GM18499 (cell line): ENCODE data around the gene PAN3.
"Not testable (repeated sequence)": the region's sequence is repeated elsewhere in the genome, so short reads cannot be mapped to it uniquely, and the experiment has no call there.

Source experiments
- ATAC-seq: cut with Tn5 transposase; IDR thresholded peaks from one replicate; pipeline ENCODE4 v1.9.1; 2021; ENCODE audit warnings: moderate number of reproducible peaks; ENCODE audit not compliant: insufficient read depth, unreplicated experiment

Gene PAN3

DNA sequence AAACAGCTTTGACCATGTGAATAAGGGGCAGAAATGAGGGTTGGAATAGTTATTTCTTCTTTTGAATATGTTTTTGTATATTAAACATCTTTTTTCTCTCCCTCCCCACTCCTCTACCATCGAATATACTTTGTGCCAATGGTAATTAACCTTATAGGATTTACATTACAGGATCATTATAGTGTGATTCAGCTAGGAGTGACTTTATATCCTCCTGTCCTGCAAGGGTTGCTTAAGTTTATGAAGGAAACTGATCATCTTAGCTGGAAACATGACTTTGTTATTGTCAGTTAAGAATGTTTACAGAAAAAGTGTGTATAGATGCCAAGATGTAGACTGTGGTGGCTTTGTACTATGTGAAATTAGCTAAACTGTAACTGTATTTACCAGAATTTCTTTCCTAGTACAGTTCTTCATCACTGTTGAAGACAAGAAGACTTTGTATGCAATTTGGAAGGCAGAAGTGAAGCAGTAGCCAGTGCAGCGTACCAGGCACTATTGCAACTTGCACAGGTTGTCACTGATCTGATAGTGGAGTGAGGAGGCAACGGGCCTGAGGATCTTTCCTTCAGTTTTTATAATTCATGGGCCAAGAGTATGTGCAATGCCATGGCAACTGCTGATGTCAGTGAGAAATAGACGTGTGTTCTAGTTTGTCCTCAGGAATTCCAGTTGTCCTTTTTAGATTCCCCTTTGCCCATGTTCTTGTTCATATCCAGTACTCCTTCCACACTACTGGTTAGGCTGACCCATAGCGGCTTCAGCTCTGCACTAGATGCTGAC lies 8.2 kb upstream of the PAN3 start:
- ATAC-seq: no peak

DNA sequence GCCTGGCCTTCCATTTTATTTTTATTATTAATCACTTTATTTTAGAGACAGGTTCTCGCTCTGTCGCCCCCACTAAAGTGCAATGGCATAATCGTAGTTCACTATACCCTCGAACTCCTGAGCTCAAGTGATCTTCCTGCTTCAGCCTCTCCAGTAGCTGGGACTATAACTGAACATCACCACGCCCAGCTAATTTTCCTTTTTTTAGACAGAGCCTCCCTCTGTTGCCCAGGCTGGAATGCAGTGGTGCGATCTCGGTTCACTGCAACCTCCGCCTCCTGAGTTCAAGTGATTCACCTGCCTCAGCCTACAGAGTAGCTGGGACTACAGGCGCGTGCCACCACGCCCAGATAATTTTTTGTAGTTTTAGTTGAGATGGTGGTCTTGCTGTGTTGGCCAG lies 6.7 kb upstream of the PAN3 start:
- no peak for ATAC-seq

DNA sequence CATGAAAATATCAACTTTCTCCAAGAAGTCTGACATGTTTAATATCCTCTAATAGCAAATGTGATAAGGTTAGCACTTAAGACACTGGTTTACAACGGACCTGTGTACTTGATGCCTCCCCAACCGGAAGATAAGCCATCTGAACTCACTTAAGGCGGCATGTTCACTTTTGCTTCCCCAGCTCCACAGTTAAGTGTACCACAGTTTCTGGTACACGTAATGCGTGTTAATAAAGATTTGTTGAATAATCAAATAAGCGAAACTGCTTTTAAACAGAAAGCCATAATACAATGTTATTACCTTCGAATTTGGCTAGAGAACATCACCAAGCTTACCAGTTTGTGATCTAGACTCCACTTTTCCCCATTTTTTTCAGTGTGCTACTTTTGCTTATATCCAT lies 1.4 kb upstream of the PAN3 start:
- ATAC-seq: no peak

DNA sequence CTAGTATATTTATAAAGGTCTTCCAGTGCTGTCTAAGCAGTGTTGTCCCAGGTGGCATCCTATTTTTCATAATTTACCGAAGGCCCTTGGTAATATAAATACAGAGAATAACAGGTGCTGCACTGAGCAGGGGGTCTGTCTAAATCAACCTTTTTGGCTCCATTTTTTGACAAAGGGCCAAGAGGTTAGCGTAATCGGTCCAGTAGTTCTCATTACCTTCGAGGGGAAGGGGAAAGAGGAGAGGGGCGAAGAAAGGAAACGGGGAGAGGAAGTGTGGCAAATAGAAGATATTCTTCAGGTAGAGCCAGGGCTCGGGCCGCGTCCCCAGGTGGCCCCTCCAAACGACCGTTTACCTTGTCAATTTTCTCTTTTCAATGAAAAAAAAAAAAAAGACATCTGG lies 749 bp upstream of the PAN3 start:
- ATAC-seq: no peak

DNA sequence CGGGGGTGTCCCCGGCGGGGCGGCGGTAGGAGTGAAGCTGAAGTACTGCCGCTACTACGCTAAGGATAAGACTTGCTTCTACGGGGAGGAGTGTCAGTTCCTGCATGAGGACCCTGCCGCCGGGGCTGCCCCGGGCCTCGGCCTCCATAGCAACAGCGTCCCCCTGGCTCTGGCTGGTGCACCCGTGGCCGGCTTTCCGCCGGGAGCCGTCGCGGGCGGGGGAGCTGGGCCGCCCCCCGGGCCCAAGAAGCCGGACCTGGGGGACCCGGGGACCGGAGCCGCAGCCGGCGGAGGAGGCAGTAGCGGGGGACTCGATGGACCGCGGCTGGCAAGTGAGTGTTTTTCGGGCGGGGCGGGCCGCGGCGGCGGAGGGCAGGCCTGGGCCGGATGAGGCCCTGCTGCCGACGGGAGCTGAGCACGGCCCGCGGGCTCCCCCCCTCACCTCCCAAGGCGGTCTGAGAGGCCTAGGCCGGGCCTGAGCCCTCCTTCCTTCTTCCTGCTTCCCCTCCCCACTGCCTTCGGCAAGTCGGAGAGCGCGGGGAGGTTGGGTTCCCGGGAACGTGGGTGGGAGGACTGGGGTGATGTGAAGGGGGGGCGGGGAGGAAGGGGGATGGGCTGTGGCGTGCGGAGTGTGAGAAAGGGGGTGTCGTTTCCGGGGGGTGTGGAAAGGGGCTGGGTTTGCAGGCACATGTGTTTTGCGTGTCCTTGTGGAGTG lies 568 bp downstream of the PAN3 start:
- peak; percentile 38 for ATAC-seq

DNA sequence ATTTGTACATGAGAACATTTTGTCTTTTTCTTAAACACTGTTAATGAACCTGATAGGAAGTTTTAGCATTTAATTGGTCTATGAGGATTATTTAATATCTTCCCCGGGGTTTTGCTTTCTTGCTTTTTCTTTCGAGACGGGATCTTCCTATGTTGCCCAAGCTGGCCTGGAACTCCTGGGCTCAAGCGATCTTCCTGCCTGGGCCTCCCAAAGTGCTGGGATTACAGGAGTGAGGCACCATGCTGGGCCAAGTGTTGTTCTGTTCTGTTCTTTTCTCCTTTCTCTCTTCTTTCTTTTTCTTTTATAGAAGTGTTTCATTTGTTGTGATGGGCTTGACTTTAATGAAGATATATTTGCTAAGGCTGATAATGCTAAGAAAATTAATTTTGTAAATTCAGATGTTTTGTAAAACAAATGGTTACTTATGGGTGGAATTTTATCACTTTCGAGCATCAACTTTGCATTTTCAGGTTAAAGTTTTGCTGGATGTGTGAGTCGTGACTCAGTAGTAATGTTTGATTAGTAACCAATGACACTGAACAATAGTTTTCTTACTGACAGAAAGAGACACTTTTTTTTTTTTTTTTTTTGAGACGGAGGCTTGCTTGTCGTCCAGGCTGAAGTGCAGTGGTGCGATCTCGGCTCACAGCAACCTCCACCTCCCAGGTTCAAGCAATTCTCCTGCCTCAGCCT lies 2.2 kb downstream of the PAN3 start:
- no peak for ATAC-seq

DNA sequence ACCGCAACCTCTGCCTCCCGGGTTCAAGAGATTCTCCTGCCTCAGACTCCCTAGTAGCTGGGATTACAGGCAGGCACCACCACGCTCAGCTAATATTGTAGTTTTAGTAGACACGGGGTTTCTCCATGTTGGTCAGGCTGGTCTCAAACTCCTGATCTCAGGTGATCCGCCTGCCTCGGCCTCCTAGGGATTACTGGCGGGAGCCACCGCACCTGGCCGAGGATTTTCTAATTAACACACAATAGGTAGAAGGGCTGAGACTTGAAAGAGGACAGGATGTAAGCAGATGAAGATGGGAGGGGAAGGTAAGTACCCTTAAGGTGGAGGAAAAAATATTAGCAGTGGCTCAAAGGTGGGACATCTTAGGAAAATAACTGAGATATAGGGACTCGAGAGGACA lies 3.2 kb downstream of the PAN3 start:
- not testable (repeated sequence) for ATAC-seq

DNA sequence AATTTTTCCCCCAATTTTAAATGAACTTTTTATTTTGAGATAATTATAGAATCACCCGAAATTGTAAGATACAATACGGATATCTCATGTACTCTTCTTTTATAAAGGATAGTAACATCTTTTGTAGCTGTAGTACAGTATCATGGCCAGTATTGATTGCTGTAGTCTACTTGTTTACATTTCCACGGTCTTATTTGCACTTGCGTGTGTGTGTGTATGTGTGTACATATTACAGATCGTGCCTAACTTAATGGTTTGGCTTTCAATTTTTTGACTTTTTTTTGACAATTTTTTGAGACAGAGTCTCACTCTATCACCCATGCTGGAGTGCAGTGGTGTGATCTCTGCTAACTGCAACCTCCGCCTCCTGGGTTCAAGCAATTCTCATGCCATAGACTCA lies 6.7 kb downstream of the PAN3 start:
- ATAC-seq: no peak

DNA sequence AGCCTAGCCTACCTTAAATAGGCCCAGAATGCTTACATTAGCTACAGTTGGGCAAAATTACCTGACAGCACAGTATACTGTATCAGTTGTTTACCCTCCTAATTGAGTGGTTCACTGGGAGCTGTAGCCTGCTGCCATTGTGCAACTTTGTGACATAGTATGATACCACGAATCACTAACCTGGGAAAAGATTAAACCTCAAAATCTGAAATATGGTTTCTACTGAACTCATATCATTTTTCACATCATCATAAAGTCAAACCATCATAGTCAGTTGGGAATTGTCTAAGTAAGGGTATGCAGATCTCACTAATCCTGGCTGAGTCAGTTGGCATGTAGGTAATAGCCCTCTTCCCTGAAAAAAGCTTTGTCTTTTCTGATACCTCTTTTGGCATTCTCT lies 9.2 kb downstream of the PAN3 start:
- ATAC-seq: no peak

DNA sequence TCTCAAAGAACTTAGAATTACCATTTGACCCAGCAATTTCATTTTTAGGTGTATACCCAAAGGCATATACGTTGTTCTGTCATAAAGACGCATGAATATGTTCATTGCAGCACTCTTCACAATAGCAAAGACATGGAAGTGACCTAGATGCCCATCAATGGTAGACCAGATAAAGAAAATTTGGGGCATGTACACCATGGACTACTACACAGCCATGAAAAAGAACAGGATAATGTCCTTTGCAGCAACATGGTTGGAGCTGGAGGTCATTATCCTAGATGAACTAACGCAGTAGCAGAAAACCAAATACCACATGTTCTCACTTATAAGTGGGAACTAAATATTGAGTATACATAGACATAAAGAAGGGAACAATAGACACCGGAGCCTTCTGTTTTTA lies 20.7 kb downstream of the PAN3 start:
- no peak for ATAC-seq

DNA sequence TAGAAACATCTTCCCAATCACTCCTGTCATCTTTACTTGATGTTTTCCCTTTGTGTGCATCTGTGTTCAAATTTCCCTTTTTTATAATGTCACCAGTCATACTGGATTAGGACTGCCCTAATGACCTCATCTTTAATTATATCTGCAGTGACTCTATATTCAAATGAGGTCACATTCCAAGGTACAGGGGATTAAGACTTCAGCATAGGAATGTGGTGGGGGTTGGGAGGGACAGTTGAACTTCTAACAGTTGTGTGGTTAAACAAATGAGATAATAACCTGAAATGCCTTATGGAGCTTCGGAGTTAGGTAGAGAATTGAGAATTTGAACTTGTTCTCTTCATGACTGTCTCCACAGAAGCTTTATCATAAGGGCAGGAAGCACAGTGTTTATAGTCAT lies 23.0 kb downstream of the PAN3 start:
- no peak for ATAC-seq

DNA sequence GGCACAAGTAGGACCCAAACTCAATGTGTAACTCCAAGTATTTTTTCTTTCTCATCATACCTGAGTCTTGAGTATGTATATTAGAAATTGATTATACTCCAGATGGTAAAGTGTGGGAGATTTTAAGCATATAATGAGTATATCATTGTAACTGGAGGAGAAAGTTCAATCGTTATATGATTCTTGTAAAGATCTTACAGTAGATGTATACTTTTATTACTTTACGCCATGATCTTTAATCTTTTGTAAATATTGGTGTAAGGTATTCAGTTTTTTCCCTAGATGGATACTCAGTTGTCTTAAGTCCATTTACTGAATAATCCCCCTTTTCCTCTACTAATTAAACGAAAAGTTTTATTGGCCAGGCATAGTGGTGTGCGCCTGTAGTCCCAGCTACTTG lies 25.2 kb downstream of the PAN3 start:
- ATAC-seq: no peak

DNA sequence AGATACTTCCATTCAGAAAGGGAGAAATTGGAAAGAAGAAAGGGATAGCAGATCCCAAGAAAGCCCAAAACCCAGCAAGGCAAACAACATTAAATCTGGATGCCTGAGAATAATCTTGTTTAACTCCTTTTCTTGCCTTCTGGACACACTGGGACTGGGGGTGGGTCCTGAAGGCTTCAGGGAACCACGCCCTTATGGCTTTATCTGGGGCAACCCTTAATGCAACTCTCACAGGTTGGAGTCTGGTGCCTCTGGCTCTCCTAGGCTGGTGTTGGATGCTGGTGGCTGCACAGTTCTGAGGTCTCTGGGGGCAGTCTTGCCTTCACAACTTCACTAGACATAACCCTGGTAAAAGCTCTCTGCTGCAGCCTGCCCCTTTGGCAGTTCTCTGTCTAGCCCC lies 27.9 kb downstream of the PAN3 start:
- ATAC-seq: no peak

DNA sequence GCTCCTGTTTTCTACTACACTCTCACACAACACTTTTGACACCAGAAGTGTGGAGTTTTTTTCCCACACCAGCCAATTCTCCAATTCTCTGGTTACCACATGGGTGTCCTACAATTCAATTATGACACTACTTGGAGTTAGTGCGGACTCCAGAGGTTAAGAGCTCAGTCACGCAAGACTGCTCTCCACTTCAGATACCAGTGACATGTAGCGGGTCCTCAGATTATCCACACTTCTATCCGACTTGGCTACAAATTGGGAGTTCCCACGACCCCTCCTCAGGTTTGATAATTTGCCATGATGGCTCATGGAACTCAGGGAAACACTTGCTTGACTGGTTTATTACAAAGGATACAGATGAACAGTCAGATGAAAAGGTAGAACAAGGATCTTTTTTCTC lies 32.9 kb downstream of the PAN3 start:
- ATAC-seq: no peak

DNA sequence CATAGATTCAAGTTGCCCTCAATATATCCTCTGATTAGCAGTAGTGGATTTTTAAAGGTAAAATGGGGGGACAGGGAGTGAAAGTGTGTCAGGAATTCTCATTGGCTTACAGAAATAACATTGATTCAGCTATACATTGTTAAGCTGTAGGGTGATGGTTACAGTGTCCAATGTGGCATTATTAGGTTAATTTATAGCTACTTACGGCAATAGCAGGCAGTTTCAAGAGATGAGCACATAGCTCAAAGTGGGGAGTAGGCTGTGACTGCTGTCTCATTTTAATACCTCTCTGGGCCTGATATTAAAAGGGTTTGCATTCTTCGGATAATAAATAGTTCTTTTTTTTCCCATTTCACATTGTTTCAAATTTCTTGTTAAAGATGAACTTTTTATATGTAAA lies 34.6 kb downstream of the PAN3 start:
- ATAC-seq: no peak

DNA sequence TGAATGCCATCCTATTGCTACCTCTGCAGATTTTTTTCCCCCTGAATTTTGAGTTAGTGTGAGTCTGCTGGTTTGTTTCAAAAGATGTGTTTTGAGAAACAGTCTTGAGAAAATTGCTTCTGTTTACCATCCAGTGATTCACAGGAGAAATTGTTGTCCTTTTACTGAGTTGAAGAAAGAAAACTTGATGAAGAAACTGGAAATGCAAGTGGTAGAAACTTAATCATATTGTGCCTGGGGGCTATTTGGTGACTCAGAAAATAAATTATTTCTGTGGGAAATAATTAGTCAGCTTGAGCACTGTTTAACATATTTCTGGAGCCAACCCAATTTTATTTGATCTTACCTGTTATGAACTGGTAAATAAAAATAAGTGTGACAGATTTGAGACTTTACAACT lies 35.4 kb downstream of the PAN3 start:
- ATAC-seq: no peak

DNA sequence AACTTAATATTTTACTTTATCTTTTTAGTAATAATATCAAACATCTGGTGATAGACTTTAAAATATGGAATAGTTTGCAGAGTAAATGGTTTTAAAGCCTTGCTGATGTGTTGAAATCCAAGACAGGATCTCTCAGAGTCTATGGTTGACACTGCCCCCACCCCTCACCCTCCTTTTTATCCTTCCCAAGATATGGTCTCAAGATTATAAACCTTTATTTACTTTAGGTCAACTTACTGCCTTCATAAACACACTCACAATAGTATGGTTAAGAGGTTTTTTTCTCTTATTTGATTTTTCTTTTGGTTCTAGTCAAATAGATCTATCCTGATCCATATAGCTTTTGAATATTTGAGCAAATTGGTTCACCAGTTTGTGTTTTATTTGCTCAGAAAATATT lies 39.0 kb downstream of the PAN3 start:
- ATAC-seq: no peak

DNA sequence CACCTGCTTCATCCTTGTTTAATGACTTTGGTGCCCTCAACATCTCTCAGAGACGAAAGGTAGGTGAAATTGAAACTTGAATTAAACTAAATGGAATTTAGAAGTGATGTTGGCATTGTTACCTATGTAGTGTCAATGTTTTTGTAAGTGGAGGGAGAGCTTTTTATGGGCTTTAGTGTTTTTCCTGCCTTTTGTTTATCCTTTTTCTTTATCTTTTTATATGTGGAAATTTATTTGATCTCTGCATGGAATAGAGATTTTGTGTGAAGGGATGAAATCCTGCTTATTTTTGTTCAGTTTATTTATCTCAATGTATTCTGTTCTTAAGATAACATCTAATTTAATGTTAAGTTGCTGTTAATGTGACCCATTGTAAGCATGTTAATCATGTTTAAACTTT lies 39.5 kb downstream of the PAN3 start:
- ATAC-seq: no peak

DNA sequence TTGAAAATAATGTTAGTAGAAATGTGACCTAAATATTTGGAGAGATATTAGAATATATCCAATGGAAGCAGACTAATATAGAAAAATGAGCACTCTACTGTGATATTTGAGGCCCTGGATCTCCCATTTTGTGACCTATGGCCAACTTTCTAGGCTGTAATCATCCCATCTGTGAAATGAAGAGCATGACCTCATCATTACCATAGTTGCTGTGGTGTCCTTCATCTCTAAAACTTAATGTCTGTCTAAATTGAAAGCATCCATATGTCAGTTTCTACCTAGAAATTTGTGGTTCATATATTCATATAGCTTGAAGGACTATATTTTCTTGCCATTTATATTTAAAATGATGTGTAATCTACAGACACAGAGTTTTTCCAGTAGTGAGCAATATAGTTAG lies 41.6 kb downstream of the PAN3 start:
- ATAC-seq: no peak

DNA sequence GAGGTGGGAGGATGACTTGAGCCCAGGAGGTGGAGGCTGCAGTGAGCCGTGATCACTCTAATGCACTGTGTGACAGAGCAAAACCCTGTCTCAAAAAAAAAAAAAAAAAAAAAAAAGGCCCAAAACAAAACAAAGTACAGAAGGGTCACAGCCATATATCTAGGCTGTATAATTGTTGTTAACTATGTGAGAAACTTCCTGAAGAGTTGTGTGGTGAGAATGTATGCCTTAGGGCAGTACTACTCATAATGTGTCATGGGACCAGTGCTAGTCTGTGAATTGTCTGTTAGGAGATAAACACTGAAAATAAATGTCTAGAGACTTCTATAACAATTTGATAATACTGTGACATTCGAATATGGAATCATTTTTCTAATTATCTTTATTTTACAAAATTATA lies 43.1 kb downstream of the PAN3 start:
- ATAC-seq: no peak

DNA sequence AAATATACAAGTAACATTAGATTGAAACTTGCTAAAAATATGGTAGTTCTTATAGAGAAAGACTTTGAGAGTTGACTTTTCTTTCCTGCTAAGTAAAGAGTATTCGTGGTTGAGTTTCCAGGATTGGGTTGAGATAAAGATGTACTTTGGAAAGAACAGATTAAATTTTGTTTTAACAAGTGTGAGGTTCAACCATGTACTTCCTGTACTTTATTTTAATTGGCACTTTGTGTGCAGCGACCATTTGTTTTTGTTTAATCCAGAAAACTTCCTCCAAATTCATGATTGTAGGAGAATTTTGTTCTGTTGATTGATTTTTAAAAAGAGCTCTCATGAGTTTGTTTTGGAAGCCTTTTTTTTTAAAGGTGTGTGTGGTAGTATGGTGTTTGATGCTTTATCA lies 46.9 kb downstream of the PAN3 start:
- ATAC-seq: no peak

DNA sequence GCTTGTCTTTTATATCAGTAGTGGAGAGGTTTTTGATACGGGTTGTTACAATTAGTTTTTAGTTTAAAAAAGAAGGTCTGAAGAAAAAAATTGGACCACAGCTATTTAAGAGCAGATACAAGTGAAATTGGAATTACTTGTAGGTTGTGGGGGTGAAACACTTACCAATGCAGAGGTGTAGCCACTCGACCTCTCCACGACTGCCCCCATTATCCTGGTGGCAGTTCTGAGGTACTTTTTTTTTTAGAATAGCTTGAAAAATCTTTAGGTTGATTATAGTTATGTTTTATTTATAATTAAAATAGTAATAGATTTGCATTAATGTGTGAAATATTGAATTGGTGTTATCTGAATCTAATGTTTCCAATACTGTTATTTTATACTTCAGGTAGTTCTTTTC lies 60.7 kb downstream of the PAN3 start:
- ATAC-seq: no peak
